GM12872 (cell line): ENCODE data around the gene DNM1.

Experiments used
- CTCF ChIP-seq: IDR thresholded peaks from 3 replicates; pipeline ENCODE4 v1.5.1; 2011; ENCODE audit warnings: low read depth, mild to moderate bottlenecking, low read length, moderate library complexity; ENCODE audit not compliant: insufficient read depth

DNM1 gene

DNA sequence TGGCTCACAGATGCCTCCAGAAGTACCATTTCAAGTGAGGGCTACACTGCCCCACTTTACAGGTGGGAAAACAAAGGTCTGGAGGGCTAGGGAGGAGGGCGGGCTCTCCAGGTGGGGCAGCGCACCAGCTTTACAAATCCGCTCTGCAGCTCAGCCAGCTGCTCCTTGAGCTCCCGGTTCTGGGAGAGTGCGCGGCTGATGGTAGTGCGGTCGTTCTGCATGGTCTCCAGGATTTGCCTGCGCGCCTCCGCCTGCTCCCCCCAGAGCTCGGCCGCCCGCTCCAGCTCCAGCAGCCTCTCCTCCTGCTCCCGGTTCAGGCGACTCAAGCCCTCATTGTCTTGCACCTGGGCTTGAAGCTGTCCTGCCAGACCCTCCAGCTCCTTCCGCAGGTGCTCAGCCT, 57.2 kb downstream of the DNM1 start:
- TF ChIP-seq CTCF = no peak

- no peak for TF ChIP-seq CTCF
Observed at GRCh38 chr9:128262687-128263086, 59.5 kb downstream of the DNM1 start.

DNA sequence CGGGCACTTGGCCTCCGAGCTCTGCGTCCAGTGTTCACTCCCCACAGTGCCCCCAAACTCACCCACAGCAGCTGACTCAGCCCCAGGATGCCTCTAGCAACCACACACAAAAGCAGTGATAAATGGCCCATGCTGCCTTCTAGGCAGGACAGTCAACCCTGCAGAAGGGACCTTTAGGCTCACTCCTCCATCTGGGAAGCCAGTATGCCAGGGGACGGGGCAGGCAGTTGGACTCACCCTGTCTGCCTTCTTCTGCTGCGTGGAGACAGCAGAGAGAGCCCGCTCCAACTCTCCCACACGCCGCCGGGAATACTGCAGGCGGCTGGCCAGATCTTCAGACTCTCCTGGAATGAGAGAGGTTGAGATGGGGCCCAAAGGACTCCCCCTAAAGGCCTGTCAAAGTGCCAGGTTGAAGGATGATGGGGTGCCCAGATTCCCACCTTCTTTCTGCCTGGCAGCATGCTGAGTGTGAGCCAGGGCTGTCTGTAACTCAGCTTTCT, 62.2 kb downstream of the DNM1 start:
- TF ChIP-seq CTCF = no peak

GRCh38 chr9:128266868-128267590, 63.9 kb downstream of the DNM1 start:
- no peak for TF ChIP-seq CTCF

DNA sequence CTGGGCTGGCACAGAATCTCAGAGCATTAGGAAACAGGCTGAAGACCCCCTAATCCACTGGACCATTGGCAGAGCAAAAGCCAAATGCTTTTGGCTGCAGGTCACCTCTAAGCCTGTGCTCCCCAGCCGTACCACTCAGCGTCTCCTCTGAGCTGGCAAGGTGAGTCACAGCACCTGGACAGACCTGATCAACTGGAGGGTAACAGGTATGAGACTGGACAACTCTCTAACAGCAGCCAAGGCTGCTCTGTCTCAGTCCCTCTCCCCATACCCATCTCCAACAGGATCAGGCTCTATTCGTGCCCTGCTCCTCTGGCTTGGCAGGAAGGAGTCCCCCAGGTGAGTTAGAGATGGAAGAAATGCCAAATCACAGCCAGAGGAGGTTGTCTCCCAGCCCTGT, 67.9 kb downstream of the DNM1 start:
- TF ChIP-seq CTCF = no peak

DNA sequence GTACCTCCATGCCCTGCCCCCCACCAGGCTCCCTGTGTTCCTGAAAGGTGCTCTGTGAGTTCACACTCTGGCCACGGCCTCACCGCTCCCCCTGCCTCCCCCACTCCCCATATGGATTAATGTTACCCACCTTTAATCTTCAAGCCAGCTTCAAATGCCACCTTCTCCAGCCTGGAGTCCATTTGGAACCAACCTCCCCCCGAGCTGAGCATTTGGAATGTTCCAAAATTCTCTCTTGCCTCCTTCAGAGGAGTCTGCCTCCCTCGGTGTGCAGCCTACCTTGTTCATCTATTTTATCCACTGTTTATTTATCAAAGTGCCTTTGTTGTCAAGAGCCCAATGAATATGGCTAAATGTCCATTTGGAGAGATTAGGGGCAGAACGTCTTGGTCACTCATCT, 68.3 kb downstream of the DNM1 start:
- no peak for TF ChIP-seq CTCF

- no peak for TF ChIP-seq CTCF
Observed at GRCh38 chr9:128274245-128274644, 71.1 kb downstream of the DNM1 start.
